HG03520 (cell line): ENCODE data around the gene ZBED4.
"Not testable (repeated sequence)": the region's sequence is repeated elsewhere in the genome, so short reads cannot be mapped to it uniquely, and the experiment has no call there.

ENCODE experiments used
- ATAC-seq: cut with Tn5 transposase; IDR thresholded peaks from one replicate; pipeline ENCODE4 v1.9.1; 2021; ENCODE audit warnings: mild to moderate bottlenecking, moderate library complexity; ENCODE audit not compliant: unreplicated experiment

Gene ZBED4, protein sequence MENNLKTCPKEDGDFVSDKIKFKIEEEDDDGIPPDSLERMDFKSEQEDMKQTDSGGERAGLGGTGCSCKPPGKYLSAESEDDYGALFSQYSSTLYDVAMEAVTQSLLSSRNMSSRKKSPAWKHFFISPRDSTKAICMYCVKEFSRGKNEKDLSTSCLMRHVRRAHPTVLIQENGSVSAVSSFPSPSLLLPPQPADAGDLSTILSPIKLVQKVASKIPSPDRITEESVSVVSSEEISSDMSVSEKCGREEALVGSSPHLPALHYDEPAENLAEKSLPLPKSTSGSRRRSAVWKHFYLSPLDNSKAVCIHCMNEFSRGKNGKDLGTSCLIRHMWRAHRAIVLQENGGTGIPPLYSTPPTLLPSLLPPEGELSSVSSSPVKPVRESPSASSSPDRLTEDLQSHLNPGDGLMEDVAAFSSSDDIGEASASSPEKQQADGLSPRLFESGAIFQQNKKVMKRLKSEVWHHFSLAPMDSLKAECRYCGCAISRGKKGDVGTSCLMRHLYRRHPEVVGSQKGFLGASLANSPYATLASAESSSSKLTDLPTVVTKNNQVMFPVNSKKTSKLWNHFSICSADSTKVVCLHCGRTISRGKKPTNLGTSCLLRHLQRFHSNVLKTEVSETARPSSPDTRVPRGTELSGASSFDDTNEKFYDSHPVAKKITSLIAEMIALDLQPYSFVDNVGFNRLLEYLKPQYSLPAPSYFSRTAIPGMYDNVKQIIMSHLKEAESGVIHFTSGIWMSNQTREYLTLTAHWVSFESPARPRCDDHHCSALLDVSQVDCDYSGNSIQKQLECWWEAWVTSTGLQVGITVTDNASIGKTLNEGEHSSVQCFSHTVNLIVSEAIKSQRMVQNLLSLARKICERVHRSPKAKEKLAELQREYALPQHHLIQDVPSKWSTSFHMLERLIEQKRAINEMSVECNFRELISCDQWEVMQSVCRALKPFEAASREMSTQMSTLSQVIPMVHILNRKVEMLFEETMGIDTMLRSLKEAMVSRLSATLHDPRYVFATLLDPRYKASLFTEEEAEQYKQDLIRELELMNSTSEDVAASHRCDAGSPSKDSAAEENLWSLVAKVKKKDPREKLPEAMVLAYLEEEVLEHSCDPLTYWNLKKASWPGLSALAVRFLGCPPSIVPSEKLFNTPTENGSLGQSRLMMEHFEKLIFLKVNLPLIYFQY

DNA sequence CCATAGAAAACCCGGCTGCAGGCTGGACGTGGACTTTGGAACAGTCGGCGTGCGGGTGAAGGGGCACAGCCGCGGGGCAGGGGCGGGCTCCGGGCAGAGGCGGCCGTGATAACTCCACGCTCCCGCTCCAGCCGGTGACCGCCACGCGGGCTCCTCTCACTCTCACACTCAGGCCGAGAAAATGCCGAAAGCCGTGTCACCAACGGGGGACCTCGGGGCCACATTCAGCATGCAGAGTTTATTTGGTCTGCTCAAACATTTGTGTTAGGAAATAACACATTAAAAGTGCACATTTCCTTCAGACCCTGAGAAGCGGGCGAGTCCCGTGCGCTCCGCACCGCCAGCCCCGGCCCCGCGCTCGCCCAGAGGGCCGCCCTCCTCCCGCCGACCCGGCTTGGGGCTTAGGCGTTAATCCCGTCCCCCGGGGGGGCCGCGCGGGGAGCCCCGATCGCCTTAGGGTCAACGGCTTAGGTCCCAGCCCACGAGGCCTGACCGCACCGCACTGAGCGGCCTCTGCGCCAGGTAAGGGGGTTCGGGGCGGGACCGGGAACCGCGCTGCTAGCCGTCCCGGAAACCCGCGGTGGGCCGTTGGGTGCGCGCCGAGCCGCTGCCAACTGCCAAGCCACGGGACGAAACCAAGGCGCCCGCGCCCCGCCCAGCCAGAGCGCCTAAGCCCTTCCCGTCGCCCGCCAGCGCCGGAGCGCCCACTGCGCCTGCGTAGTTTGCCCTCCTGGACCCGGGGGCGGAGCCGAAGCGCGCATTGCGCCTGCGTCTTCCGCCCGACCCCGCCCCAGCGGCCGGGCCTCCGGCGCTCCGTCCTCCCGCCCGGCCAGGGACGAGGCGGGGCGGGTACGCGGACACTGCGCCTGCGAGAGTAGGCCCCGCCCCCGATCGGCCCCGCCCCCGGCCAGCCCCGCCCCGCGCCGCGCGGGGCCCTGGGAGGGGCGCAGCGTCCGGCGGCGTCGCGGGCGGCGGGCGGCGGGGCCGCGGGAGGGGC lies at the start of gene ZBED4:
ZBED4 (plus strand) TSS at position 947 of the 997 bp plus-strand sequence. CDS start 29,819 bp downstream, outside the sequence.
- ATAC-seq, result peak; percentile 68

DNA sequence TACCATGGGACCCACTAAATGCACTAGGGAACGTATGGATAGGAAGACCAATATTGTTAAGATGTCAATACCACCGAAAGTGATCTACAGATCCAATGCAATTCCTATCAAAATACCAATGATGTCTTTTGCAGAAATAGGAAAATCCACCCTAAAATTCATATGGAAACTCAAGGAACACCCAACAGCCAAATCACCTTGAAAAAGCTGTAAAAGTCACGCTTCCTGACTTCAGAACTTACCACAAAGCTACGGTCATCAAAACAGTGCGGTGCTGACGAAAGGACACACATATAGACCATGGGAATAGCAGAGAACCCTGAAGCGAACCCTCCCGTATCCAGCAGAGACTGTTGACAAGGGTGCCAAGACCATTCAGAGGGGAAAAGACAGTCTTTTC lies 46.5 kb upstream of the ZBED4 start:
- ATAC-seq, result no peak

DNA sequence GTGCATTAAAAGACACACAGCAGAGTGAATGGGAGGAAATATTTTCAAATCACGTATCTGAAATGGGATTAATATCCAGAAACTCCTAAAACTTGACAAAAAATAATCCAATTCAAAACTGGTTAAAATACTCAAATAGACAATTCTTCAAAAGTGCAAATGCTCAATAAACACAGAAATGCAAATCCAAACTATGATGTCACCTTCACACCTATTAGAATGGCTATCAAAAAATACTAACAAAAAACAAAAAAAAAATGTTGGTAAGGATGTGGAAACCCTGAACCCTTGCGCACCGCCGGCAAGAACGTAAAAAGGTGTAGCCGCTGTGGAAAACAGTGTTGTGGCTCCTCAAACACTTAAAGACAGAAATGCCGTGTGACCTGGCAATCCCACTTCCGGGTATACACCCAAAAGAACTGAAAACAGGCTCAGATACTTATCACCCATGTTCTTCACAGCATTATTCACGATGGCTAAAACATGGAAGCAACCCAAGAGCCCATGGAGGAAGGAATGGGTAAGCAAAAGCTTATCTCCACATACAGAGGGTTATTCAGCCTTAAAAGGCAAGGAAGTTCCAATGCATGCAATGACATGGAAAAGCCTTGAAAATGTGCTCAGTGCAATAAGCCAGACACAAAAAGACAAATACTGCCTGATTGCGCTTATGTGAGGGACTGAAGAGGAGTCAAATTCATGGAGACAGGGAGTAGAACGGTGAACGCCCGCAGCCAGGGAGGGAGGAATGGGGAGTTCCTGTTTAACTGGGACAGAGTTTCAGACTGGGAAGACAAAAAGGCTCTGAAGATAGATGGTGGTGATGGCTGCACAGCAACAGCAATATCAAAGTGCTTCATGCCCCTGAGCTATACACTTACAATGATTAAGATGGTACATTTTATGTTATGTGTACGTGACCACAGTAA lies 45.6 kb upstream of the ZBED4 start:
- no peak for ATAC-seq

DNA sequence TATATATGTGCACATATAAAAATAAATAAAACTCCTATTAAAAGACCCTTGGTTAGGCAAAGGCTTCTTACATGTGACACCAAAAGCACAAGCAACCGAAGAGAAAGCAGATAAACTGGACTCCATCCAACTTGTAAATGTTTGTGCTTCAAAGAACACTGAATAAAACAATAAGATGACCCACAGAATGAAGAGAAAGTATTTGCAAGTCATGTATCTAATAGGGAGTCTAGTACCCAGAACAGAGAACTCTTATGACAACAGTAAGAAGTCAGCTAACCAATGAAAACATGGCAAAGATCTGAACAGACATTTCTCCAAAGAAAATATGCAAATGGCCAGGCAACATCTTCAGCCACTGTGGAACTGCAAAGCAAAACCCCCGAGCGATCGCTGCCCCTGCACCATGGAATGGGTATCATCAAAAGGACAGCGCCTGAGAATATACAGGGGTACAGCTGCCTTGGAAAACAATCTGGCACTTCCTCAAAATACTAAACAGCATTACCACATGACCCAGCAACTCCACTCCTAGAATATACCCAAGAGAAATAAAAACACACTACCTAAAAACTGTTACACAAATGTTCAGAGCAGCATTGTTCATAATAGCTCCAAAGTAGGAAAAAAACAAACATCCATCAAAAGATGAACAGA lies 43.2 kb upstream of the ZBED4 start:
- no peak for ATAC-seq

DNA sequence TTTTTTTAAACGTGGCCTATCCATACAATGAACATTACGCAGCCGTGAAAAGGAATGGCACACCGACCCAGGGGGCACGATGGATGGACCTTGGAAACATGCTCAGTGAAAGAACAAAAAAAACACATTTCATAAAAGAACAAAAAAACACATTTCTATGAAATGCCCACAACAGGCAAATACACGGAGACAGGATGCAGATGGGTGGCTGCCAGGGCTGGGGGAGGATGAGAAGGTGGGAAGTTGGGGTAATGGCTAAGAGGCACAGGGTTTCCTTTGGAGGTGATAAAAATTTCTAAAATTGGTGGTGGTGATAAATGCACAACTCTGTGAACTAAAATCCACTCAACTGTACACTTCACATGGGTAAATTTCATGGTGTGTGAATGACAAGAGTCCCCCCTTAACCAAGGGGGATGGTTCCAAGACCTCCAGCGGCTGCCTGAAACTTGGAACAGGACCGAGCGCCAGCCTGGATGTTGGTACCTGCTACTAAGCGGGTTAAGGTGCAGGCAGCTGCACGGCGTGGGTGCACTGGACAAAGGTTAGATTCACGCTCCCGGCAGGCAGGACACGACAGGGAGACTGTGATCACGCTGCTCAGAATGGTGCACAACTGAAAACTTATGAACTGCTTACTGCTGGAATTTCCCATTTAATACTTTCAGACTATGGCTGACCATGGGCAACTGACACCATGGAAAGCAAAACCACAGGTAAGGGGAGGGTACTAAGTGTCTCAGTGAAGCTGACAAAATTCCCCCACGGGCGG lies 42.4 kb upstream of the ZBED4 start:
- ATAC-seq, result no peak

DNA sequence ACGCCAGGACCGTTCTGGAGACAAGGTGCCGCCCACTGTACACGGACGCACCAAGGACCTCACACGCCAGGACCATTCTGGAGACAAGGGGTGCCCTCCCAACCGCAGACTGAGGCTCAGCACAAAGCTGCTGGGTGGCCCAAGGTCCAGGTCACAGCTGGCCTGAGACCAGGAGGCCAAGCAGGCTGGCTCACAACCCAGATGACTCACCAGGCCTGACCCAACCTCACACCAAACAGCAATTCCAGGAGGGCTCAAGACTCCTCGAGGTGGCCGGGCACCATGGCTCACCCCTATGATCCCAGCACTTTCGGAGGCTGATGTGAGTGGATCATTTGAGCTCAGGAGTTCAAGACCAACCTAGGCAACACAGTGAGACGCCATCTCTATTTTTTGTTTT lies 40.8 kb upstream of the ZBED4 start:
- ATAC-seq, result no peak

DNA sequence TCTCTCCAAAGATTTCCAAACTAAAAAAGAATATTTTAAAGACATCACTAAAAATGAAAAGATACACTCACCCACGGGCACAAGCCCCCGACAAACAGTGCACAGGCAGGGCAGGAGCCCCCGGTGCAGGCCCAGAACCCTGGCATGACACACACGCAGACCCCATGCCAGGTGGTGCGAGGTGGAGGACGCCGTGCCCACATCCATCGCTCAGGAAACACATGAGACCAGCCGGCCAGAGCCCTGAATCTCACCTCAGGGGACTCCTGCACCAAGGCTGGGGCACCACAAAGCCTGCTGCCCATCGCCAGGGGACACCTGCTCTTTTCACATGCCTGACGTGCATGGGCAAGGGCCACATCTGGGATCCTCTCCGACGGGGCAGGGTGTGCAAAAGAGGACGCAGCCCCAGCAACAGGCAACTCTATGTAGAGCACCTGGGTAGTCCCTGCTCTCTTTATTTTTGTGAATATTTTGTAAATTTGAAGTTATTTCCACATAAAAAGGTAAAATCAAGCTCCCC lies 39.4 kb upstream of the ZBED4 start:
- ATAC-seq, result no peak

DNA sequence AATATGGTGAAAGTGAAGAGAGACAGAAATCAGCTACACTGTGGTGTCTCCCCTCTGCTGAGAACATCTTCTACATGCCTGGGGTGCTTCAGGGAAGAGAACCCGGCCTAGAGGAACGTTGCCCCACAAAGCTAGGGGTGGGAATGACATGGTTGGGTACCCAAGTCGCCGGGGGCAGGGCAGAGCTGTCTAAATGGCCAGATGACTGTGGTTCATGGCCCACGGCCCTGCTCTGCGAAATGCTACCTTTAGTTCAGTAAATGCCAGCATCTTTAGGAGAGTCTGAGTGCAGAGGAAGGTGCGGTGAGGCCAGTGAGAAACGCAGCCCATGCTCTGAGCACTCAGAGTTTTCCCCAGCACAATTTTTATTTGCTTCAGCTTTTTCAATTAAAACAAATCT lies 38.8 kb upstream of the ZBED4 start:
- no peak for ATAC-seq

DNA sequence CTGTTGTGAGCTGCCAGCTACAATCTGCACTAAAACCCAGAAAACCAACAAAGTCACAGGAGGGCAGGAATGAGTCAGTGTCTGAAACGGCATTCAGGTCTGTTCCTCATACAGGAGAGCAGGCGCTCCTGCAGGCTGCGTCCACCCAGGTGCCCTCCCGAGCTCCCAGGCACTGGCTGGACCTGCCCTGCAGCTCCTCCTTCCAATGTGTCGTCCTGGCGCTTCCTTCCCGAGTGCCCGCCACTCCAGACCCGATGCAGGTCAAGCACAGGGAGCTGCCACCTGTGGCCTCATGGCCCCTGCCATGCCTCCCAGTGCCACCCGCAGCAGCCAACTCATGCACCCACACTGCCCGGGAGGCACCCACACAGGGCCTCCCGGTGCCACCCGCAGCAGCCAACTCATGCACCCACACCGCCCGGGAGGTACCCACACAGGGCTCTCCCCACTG lies 38.0 kb upstream of the ZBED4 start:
- ATAC-seq, result no peak

DNA sequence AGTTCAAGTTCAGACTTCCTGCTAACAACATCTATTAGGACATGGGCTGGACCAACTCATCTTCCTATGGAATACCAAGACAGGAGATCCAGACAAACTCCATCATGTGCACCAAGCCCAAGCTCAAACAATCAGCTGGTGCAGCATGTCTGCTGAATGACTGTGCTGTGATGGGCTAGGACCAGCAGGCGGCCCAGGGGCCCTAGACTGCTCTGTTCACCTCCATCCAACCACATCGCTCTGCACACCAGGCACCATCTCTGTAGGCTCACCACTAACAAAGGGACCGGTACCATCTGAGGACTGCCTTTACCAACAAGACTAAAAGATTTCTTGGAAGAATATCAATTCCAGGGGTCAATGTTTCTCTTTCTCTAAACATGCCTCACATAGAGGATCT lies 36.3 kb upstream of the ZBED4 start:
- ATAC-seq, result no peak

DNA sequence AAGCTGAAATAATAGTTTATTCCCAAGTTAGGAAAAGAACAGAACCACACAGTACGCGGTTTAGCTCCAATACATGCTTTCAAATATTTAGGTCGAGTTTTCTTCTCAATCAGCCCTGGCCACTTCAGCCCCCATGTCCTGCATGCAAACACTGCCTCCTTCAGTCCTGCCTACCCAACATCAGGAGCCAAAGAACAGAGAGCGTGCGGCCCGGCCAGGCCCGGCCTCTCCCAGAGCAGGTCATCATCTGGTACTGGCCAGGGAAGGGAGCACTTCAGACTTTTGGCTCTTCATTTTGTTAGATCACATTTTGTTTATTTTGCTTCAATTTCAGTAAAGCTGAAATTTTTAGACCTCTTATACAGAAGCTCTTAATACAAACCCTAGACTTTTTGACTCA lies 32.7 kb upstream of the ZBED4 start:
- ATAC-seq, result no peak

DNA sequence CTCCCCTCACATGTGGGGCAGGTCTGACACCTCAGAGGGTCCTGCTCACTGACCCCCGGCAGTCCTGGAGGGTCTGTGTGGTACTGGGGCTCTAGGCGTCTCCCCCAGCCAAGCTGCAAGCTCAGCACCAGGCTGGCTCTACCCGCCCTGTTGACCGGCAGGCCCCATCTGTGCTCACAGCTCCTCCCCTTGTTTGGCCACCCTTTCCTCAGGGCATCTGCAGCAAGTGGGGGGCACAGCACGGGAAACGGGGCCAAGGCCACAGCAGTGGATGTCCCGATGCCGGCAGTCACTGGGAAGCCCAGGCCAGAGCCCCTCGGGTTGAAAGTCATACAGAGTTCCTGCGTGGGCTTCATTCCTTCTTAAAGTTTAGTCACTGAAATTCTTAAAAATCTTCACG lies 31.9 kb upstream of the ZBED4 start:
- ATAC-seq, result not testable (repeated sequence)

DNA sequence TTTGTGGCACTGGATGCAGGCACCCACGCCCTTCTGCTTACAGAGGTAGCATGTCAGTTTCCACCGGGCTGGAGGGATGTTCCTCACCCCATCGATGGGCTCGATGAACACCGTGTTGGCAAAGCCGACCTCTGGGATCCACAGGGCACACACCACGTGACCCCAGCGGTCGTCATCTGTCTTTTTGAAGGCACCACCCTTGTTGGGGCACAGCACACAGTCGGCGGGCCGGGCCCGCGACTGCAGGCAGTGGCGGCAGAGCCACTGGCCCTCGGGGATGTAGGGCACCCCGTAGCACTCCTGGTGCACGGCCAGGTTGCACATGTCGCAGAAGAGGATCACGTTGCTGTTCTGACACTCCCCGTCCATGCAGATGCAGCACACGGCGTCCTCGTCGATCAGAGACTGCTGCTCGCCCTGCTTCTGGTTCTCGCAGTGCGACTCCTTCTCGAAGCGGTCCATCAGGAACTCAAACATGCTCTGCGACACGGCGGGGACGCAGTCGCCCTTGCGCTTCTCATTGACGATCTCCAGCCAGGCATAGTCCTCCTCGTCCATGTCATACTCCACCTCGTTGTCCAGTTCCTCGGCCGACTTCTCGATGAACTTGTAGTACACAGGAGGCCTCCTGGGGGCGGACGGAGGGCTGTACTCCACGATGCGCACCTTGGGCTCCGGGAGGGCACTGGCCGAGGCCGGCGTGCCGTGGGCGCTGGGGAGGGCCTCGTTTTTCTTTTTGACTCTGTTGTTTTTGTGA lies 30.2 kb upstream of the ZBED4 start:
- ATAC-seq, result no peak

DNA sequence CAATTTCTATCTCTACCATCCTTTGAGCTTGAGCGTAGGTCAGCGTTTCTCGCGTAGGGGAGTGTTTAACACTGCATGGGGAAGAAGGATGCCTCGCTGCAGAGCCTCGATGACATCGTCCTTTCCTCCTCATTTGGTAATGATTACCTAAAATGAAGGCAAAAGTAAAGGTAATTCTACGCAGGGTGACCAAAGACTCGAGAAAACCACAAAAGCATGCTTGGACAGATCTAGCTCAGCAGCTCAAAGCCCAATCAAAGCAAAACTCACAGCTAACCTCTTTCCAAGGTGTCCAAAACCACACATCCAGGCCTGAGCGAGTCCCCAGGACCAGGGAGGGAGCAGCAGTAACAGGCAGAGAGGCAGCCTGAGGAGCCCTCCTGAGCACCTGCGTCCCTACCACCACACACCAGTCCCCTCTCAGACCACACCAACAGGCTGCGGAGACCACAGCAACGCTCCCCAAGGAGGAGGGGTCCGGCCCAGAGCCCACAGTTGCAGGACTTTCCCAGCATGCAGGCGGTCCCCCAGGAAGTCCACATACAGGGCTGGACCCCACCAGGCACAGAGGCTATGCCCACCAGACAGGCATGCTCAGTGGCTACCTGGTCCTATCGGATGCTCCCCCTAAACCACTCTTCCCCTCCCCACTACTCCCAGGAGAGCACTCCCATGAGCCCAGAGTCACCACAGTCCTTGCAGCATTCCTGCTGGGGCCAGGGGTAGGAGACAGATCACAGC lies 29.3 kb upstream of the ZBED4 start:
- ATAC-seq, result no peak

DNA sequence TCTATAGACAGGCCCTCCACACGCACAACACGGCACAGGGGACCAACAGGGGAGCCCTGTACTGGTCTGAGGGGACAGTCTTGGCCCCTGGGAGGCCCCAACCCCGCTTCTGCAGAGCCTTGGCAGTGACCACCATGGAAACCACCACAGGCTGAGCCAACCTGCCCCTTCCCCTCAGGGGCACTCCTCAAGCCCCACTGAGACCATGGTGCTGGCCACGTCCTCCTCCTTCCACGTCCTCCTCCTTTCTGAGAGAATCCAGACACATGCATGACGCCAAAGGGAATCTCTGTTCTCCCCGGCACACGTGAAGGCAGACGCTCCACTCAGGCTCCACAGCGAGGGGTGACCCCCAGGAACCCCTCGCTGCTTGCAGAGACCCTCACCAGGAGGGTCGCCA lies 28.7 kb upstream of the ZBED4 start:
- ATAC-seq, result no peak

DNA sequence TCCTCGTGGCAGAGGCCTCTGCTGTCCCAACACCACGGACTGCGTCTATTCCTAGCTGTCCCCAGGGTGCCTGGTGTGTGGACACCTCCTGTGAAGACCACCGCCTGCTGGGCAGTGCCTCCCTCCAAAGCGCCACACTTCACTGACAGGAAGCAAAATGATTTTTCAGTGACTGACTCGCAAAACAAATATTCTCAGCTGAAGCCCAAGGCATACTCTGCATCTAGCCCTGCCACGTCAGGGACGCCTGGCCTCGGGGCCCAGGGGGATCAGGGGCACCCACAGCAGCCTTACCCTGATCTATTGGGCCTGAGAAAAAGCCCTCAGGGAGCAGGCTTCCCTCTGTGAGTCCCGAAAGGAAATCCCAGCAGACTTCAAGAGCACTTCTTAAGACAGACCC lies 28.2 kb upstream of the ZBED4 start:
- no peak for ATAC-seq
